Endothelial cell of umbilical vein (primary cell): ENCODE data around the gene AMTN. TPM values are rescaled to one million over a fixed set of nuclear protein-coding genes. Genes with fewer than 3 reads are reported as not detected.

Experiments
- BruUV-seq: library from RNA; stranded (reverse); fragments of 400-500 nt; replicated peaks from 2 replicates; lab custom pipeline; 2021; lab: Mats Ljungman, UMichigan
- CTCF ChIA-PET: fragments of 300-600, 350-600 bp; sonication (Branson Sonifier 250); formaldehyde crosslinking; loops from one replicate; lab custom pipeline; 2021; ENCODE audit warnings: antibody characterized with exemption, inconsistent platforms; lab: Charles Lee
- POLR2A ChIA-PET: fragments of 300-600, 350-600 bp; sonication (Branson Sonifier 250); formaldehyde crosslinking; loops from one replicate; lab custom pipeline; 2021; ENCODE audit warnings: antibody characterized with exemption, inconsistent platforms; lab: Charles Lee
- DNase-seq: peaks from one replicate; pipeline ENCODE4 v3.0.0-alpha.2; 2011; ENCODE audit warnings: low read depth, low spot score
- FAIRE-seq: peaks from 2 replicates; lab custom pipeline; 2011; peaks lifted over from hg19 to GRCh38; lab: Jason Lieb, UNC
- H2AFZ ChIP-seq: 2 replicates; pipeline ENCODE4 v1.6.0; 2012; ENCODE audit warnings: low read depth, low read length, control low read depth, inconsistent platforms
- H3K27ac ChIP-seq: 2 replicates; pipeline ENCODE4 v1.5.1; 2011; ENCODE audit warnings: low read depth, mild to moderate bottlenecking, control low read depth, low read length, moderate library complexity; ENCODE audit not compliant: insufficient read depth
- H3K27me3 ChIP-seq, 2 experiments: 2 replicates each; pipeline versions ENCODE4 v1.6.0 to v1.6.1; 2011; ENCODE audit warnings: low read length in 2 of 2, mixed read lengths in 1 of 2; ENCODE audit not compliant: control insufficient read depth in 2 of 2, insufficient read depth in 2 of 2
- H3K36me3 ChIP-seq, 2 experiments: 2 replicates in 1 of 2; 3 replicates in 1 of 2; pipeline ENCODE4 v1.5.1; 2011; ENCODE audit warnings: low read length in 2 of 2, mild to moderate bottlenecking in 1 of 2, moderate library complexity in 1 of 2; ENCODE audit not compliant: control insufficient read depth in 2 of 2, insufficient read depth in 2 of 2; ENCODE audit errors: extremely low read depth in 1 of 2
- H3K4me1 ChIP-seq: 3 replicates; pipeline ENCODE4 v1.5.1; 2011; ENCODE audit warnings: mild to moderate bottlenecking, low read length; ENCODE audit not compliant: control insufficient read depth, insufficient read depth; ENCODE audit errors: extremely low read depth
- H3K4me2 ChIP-seq: 2 replicates; pipeline ENCODE4 v1.6.1; 2011; ENCODE audit warnings: low read length, control low read depth, mixed read lengths; ENCODE audit not compliant: insufficient read depth
- H3K4me3 ChIP-seq, 3 experiments: fragments of 200-600 bp in 1 of 3; sonication (generic), shearing (Covaris generic) in 1 of 3; replicated peaks in 1 of 3; 2 replicates each; pipeline ENCODE4 v1.5.1; 2011 to 2016; ENCODE audit warnings: control low read depth in 3 of 3, low read length in 3 of 3, mild to moderate bottlenecking in 2 of 3, inconsistent platforms in 1 of 3, low read depth in 1 of 3, moderate library complexity in 1 of 3; ENCODE audit not compliant: insufficient read depth in 1 of 3
- H3K79me2 ChIP-seq: 2 replicates; pipeline ENCODE4 v1.6.0; 2012; ENCODE audit warnings: low read length, inconsistent platforms; ENCODE audit not compliant: control insufficient read depth, insufficient read depth
- H3K9ac ChIP-seq: replicated peaks from 2 replicates; pipeline ENCODE3; 2011; ENCODE audit warnings: low read length, control low read depth; ENCODE audit not compliant: insufficient read depth; ENCODE audit errors: extremely low read depth
- H3K9me1 ChIP-seq: replicated peaks from 3 replicates; pipeline ENCODE4 v1.6.0; 2011; ENCODE audit warnings: mild to moderate bottlenecking, low read length; ENCODE audit not compliant: control insufficient read depth, insufficient read depth; ENCODE audit errors: extremely low read depth
- H3K9me3 ChIP-seq: replicated peaks from 2 replicates; pipeline ENCODE4 v1.5.1; 2012; ENCODE audit warnings: low read length, inconsistent platforms; ENCODE audit not compliant: control insufficient read depth, insufficient read depth
- H4K20me1 ChIP-seq: replicated peaks from 2 replicates; pipeline ENCODE3; 2011; ENCODE audit warnings: mild to moderate bottlenecking, low read length; ENCODE audit not compliant: control insufficient read depth, insufficient read depth; ENCODE audit errors: extremely low read depth
- CTCF ChIP-seq, 2 donors: IDR thresholded peaks; 1 replicate in 1 of 2; 2 replicates in 1 of 2; pipeline ENCODE4 v1.5.1; 2011; ENCODE audit warnings: low read length in 2 of 2, mild to moderate bottlenecking in 2 of 2, moderate library complexity in 2 of 2, control low read depth in 1 of 2, inconsistent platforms in 1 of 2, low read depth in 1 of 2; ENCODE audit not compliant: insufficient read depth in 1 of 2; ENCODE audit errors: extremely low read depth in 1 of 2
- EZH2 ChIP-seq: IDR thresholded peaks from 2 replicates; pipeline ENCODE4 v1.6.1; 2012; ENCODE audit warnings: borderline replicate concordance, low read depth, mild to moderate bottlenecking, moderate library complexity, low read length, inconsistent platforms; ENCODE audit not compliant: severe bottlenecking
- FOS ChIP-seq: IDR thresholded peaks from 2 replicates; pipeline ENCODE4 v1.6.1; 2011; ENCODE audit warnings: mild to moderate bottlenecking, low read length, moderate library complexity, borderline replicate concordance; ENCODE audit not compliant: insufficient read depth
- GATA2 ChIP-seq: IDR thresholded peaks from 2 replicates; pipeline ENCODE4 v1.7.0; 2011; ENCODE audit warnings: low read depth, mild to moderate bottlenecking, moderate library complexity, mixed read lengths, low read length; ENCODE audit not compliant: insufficient read length, insufficient read depth
- JUN ChIP-seq: IDR thresholded peaks from 2 replicates; pipeline ENCODE4 v1.6.1; 2011; ENCODE audit warnings: borderline replicate concordance, low read depth; ENCODE audit not compliant: insufficient read length, insufficient read depth
- MAX ChIP-seq: IDR thresholded peaks from 2 replicates; pipeline ENCODE4 v1.6.1; 2011; ENCODE audit not compliant: insufficient read depth, insufficient read length
- MYC ChIP-seq: IDR thresholded peaks from one replicate; pipeline ENCODE4 v1.6.1; 2011; ENCODE audit warnings: mild to moderate bottlenecking, low read depth, low read length
- POLR2A ChIP-seq: IDR thresholded peaks from 2 replicates; pipeline ENCODE4 v1.6.1; 2012; ENCODE audit warnings: low read depth, mild to moderate bottlenecking, control low read depth, low read length
- POLR2AphosphoS5 ChIP-seq: IDR thresholded peaks from 2 replicates; pipeline ENCODE4 v1.6.1; 2012; ENCODE audit warnings: low read depth, mild to moderate bottlenecking, control low read depth, low read length, moderate library complexity; ENCODE audit not compliant: insufficient read depth
- dilution Hi-C: fragments of 300-500 bp; cut with MboI; formaldehyde crosslinking; loops from one replicate; pipeline ENCODE4 v1.15.0; 2019; ENCODE audit warnings: low sequenced_read_pairs; ENCODE audit not compliant: extremely low pct_ligation_motif_present
- intact Hi-C: fragments of 100-400 bp; cut with micrococcal nuclease; formaldehyde crosslinking; loops from one replicate; pipeline ENCODE4 v1.10.0; 2022
- polyA plus RNA-seq, 4 experiments: library from polyadenylated mRNA; depleted of rRNA in 3 of 4; stranded (reverse) in 3 of 4; unstranded in 1 of 4; fragments of >200 nt; gene quantifications; 2 replicates each; pipeline versions ENCODE4 v1.2.1 to v1.2.3, GENCODE V29; 2011 to 2012; ENCODE audit warnings: missing spikeins in 1 of 4
- total RNA-seq: library from RNA; stranded (reverse); gene quantifications from 2 replicates; pipeline ENCODE4 v1.2.3, GENCODE V29; 2021

AMTN gene
- total and polyA plus RNA-seq, 2 donors (not counting 3 experiments of a cell fraction or from before 2014, with no cell fraction given): 0.95 TPM; not detected in 1

- Histone ChIP-seq H3K4me1 (no peaks in the 10 kb centered on the region), H3K4me3 (no peak overlapping the region), H3K4me2 (no peak overlapping the region), H3K9me1 (no peaks in the 10 kb centered on the region), H2AFZ (no peak overlapping the region), H3K9ac (no peak overlapping the region), H3K27me3 (peaks cover 0 to 3% of the 10 kb centered on the region in 2 experiments), H3K36me3 (no peaks in the 10 kb centered on the region), H3K27ac (no peak overlapping the region), H3K79me2 (no peaks in the 10 kb centered on the region), H3K9me3 (no peaks in the 10 kb centered on the region), H4K20me1 (no peaks in the 10 kb centered on the region)
- ChIA-PET POLR2A (no interaction called here), CTCF (no interaction called here)
- no TSS peak for BruUV-seq
- no peak for DNase-seq
- TF ChIP-seq MYC: no peak
- no peak for TF ChIP-seq JUN
- TF ChIP-seq FOS: no peak
- no peak for TF ChIP-seq GATA2
- no peak for TF ChIP-seq MAX
- intact Hi-C loops (no loop called here), dilution Hi-C loops (no loop called here)
- no peak for FAIRE-seq
These were observed 12.6 kb downstream of the AMTN start for GRCh38 chr4:70530997-70531396.

GRCh38 chr4:70531981-70532380, 13.6 kb downstream of the AMTN start:
- CTCF ChIA-PET: interaction anchor here (1.0 kb wide), 1 partner anchor 9 kb away, joined by 4 read pairs; no protein-coding TSS in a partner anchor
- TF ChIP-seq CTCF (IDR thresholded peaks at IDR 0.05; ENCODE audit: extremely low read depth in 1 of 2, insufficient read depth in 1 of 2, low read depth in 1 of 2, low read length in 2 of 2) (no peak), FOS (no peak), POLR2AphosphoS5 (no peak), JUN (no peak), POLR2A (no peak), EZH2 (no peak), MYC (no peak), MAX (no peak), GATA2 (no peak)
- H3K4me3 ChIP-seq: no peak overlapping the region
- no peaks in the 10 kb centered on the region for H3K36me3 ChIP-seq
- dilution Hi-C loops: no loop called here
- no peak for DNase-seq
- H3K9me3 ChIP-seq: no peaks in the 10 kb centered on the region
- POLR2A ChIA-PET: no interaction called here
- H2AFZ ChIP-seq: no peak overlapping the region
- no peaks in the 10 kb centered on the region for H3K79me2 ChIP-seq
- H3K27ac ChIP-seq: no peak overlapping the region
- no peaks in the 10 kb centered on the region for H3K9me1 ChIP-seq
- no peaks in the 10 kb centered on the region for H4K20me1 ChIP-seq
- H3K4me2 ChIP-seq: no peak overlapping the region
- FAIRE-seq: no peak
- no peaks in the 10 kb centered on the region for H3K4me1 ChIP-seq
- peaks cover 0 to 3% of the 10 kb centered on the region in 2 experiments for H3K27me3 ChIP-seq
- BruUV-seq: no TSS peak
- intact Hi-C loops: no loop called here
- H3K9ac ChIP-seq: no peak overlapping the region
